GM21737 (cell line): Measurements from ENCODE around the gene PLD3.
"Not testable (repeated sequence)": the region's sequence is repeated elsewhere in the genome, so short reads cannot be mapped to it uniquely, and the experiment has no call there.

Experiments
- ATAC-seq: cut with Tn5 transposase; IDR thresholded peaks from one replicate; pipeline ENCODE4 v1.9.1; 2021; ENCODE audit warnings: mild to moderate bottlenecking, moderate library complexity; ENCODE audit not compliant: unreplicated experiment

PLD3 gene

DNA sequence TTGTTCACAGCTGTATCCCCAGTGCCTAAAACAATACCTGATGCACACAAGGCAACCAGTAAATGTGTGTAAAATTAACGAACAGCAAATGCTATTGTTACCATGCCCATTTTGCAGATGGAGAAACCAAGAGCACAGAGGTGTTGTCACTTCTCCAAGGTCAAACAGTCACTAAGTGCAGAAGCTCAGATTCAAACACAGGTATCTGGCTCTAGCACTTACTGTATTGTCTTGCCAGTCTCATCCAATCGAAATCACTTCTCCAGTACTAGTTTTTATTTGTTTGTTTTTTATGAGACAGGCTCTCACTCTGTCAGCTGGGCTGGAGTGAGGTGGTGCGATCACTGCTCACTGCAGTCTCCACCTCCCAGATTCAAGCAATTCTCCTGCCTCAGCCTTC lies 13.7 kb downstream of the PLD3 start:
- ATAC-seq, result no peak

DNA sequence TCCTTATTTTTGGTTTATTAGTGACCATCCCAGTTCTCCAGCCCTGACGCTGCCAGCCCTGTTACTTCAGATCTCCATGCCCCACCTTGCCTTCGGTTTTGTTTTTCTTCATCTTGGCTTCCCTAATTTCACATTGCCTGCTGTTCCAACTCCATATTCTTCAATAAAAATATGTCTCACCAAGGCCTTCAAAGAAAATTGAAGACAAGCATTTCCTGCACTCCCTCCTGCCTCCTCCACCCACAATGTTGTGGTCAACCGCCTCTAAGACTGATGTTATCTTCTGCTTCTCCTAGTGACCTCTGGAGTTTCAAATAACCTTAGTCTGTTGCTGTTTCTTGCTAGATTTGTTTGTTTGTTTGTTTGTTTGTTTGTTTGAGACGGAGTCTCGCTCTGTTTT lies 14.6 kb downstream of the PLD3 start:
- ATAC-seq, result no peak

DNA sequence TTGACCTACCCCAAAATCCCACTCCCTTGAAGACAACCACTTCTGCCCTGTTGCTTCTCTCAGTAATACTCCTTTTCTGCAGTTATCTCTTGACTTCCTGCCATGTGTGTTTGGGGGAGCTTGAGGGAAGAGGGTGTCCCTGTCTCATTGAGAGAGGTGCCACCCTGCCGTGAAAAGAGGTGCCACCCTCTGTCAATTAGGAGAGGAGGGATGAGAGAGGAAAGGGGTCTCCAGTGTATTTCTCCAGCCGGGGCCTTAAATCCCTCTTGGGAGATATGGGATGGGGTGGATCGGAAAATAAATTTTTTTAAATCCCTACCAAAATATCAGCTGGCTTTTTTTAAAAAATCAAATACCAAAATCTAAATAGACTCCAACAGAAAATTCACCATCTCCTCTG lies 16.5 kb downstream of the PLD3 start:
- ATAC-seq, result no peak

DNA sequence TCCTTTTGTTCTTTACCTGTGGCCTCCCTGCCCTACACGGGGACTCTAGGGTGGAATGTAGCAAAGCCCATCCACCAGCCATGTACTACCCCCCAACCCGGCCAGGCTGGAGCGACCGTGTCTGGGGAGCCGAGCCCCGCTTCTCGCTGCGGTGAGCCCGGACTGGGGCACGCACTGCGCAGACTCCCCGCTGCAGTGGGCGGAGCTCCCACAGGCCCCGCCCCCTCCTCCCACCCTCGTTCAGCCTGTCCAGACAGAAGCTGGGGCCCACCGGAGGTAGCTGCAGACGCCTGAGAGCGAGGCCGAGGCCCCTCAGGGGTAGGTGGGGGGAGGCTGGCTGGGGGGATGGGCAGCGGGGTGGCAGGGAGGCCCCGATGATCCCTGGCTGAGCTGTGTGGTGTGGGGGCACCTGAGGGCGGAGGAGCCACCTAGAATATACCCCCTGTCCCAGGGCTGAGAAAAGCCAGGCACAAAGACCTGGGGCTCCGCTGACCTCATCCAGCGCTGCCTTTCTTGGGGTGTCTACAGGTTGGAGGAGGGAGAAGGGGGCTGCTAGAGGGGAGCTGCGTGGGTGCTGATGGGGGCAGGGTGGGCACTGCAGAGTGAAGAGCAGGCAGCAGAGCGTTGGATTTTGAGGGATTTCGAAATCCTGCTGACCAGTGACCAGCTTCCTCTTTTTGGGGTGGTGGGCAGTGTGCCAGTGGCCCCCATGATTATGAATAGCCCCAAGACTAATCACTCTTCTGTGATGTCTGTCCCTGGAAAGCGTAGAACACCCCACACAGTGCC lies 17.3 kb downstream of the PLD3 start:
- no peak for ATAC-seq

DNA sequence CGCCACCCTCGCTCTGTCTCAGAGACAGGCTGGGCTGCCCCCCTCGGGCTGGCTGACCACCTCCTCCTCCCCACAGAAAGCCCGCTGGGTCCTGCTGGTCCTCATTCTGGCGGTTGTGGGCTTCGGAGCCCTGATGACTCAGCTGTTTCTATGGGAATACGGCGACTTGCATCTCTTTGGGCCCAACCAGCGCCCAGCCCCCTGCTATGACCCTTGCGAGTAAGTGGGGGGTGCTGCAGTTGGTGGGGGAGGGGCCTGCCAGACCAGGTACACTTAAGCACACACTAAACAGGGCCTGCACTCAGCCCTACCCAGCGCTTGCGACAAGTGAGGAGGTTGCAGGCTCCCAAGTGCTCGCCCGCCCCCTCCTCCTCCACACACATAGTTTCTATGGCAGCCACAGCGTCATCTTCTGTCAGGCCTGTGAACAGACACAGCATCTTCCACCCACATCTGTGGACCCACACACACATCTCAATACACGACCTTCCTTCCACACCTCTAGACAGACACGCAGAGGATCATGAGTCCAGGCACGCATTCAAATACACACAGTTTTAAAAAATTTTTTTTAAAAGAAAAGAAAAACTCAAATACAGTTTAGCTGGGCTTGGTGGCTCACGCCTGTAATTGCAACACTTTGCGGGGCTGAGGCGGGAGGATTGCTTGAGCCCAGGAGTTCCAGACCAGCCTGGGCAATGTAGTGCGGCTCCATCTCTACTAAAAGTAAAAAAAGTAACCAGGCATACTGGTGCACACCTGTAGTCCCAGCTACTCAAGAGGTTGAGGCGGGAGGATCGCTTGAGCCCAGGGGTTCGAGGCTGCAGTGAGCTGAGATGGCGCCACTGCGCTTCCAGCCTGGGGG lies 18.4 kb downstream of the PLD3 start:
- ATAC-seq, result no peak

DNA sequence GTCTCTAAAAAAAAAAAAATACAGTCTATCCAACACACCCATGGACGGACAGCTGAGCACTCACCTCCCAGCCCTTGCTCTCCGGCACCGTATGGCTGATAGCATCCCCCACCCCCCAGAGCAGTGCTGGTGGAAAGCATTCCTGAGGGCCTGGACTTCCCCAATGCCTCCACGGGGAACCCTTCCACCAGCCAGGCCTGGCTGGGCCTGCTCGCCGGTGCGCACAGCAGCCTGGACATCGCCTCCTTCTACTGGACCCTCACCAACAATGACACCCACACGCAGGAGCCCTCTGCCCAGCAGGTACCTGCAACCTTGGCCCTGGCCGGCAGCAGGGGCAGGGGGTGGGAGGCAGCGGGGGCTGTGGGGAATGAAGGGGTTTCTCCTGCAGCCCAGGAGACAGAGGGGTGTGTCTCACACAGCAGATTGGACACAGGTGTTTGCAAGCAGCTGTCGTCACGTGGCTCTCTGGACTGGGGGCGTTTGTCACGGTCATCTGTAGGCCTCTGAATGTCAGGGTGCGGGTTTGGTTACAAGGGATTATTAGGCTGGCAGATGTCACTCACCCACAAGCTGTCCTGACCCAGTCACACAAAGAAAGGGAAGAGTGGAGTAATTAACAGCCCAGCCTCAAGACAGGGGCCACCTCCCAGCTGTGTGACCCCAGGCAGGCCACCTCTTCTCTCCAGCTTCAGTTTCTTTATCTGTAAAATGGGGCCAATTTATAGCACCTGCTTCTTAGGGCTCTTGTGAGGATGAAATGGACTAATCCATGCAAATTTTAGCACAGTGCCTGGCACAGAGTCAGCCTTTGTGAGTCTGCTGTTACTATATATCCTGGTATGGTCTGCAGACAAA lies 19.3 kb downstream of the PLD3 start:
- no peak for ATAC-seq

- no peak for ATAC-seq
Measured at GRCh38 chr19:40369797-40370196, 21.3 kb downstream of the PLD3 start.

DNA sequence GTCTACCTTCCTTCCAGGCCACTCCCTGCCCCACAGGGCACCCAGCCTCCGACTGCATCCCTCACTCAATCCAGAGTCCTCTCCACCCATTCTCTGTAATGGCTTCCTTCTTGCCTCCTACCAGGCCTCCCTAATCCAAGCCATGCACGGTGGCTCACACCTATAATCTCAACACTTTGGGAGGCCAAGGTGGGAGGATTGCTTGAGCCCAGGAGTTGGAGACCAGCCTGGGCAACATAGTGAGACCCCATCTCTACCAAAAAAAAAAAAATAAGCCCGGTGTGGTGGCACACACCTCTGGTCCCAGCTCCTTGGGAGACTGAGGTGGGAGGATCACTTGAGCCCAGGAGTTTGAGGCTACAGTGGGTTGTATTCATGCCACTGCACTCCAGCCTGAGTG lies 21.8 kb downstream of the PLD3 start:
- not testable (repeated sequence) for ATAC-seq

- no peak for ATAC-seq
Measured at GRCh38 chr19:40370997-40371801, 22.7 kb downstream of the PLD3 start.

DNA sequence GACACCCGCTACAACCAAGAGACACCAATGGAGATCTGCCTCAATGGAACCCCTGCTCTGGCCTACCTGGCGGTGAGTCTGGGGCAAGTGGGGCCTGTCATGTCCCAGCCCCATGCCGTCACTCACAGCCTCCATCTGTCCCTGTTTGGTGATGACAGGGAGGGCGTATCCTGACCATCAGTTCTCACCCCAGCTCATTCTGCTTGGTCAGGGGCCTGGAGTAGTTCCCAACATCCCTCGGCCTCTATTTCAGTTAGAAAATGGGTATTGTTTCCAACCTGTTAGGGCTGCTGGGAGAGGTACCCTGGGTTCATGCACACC lies 23.3 kb downstream of the PLD3 start:
- no peak for ATAC-seq

DNA sequence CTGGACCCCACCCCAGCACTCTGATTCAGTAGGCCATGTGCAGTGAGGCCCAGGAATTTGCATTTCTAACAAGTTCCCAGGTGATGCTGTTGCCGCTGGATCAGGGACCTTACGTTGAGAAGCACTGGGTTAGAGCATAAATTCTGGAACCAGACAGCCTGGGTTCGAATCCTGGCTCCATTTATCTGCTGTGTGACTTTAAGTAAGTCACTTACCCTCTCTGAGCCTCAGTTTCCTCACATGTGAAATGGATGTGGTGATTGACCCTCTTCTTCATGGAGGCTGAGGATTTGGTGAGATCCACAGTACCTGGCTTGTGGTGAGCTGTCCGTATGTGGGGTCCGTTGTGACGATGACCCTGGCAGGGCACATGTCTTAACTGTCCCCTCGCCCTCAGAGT lies 25.6 kb downstream of the PLD3 start:
- ATAC-seq, result no peak

GRCh38 chr19:40376286-40376862 lies 27.9 kb downstream of the PLD3 start:
- ATAC-seq, result no peak

DNA sequence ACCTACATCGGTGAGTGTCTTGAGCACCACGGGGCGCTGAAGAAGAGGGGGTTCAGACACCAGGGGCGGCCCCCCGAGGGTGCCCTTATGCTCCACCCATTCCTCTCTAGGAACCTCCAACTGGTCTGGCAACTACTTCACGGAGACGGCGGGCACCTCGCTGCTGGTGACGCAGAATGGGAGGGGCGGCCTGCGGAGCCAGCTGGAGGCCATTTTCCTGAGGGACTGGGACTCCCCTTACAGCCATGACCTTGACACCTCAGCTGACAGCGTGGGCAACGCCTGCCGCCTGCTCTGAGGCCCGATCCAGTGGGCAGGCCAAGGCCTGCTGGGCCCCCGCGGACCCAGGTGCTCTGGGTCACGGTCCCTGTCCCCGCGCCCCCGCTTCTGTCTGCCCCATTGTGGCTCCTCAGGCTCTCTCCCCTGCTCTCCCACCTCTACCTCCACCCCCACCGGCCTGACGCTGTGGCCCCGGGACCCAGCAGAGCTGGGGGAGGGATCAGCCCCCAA lies 29.4 kb downstream of the PLD3 start:
- no peak for ATAC-seq

- no peak for ATAC-seq
Measured at GRCh38 chr19:40378509-40378908, 30.0 kb downstream of the PLD3 start.

- no peak for ATAC-seq
Measured at GRCh38 chr19:40379446-40380198, 31.1 kb downstream of the PLD3 start.

DNA sequence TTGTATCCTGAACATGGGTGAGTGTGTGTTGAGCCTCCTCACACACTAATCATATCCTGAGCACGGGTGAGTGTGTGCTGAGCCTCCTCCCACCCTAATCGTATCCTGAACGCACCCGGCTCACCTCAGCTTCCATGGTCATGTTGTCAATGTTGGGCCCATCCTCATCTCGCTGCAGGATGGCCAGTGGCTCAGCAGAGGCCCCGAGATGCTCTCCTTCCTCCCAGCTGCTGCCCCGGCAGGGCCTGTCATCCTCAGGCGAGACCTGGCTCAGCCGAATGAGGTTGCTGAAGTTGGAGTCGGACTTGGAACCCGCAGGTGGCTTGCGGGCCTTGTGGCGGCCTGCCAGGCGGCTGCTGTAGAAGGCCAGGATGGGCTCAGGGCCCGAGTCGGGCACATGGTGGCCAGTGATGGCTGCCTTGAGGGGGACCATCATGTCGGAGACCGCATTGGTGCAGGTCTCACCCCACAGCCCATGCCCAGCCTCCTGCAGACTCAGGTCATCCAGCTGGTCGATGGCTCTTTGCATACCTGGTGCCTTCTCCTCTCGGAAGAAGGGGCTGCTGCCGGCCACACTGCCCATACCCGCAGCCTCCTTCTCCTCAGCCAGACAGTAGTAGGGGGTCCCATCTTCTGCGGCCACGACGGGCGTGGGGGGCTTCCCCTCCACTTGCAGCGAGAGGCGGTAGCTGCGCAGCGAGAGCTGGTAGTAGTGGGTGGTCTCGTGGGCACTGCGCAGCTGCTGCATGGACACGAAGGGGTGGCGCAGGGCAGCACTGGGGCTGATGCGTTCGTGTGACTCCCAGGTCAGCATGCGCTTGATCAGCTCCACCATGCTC lies 31.9 kb downstream of the PLD3 start:
- no peak for ATAC-seq

DNA sequence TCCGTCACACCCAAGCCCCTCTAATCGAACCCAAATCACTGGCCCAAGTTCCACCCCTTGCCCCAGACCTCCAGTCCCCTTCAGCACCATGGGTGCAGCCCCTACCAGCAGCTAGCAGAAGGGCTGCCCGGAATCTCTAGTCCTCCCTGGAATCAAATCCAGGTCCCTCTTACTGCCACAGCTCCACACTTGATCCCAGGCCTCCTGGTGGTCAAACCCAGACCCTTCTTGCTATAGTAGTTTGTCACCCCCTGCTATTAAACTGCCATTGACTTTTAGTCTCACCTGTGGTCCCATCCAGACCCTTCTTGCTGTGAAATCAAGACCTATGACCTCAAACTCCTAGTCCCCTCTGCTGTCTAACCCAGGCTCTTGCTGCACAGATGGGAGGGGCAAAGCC lies 32.8 kb downstream of the PLD3 start:
- no peak for ATAC-seq

- no peak for ATAC-seq
Measured at GRCh38 chr19:40383668-40384248, 35.3 kb downstream of the PLD3 start.
